Tibial nerve (tissue), 4 donors: ENCODE measurements around the gene VILL. TPM values are rescaled to one million over a fixed set of nuclear protein-coding genes. Genes with fewer than 3 reads are reported as not detected.
"Not testable (repeated sequence)": the region's sequence is repeated elsewhere in the genome, so short reads cannot be mapped to it uniquely, and the experiment has no call there.

ENCODE experiments used
- DNase-seq, 2 donors: peaks; one replicate each; pipeline ENCODE4 v3.0.0-alpha.2; 2019; ENCODE audit warnings: low spot score in 2 of 2
- H3K27ac ChIP-seq, 4 donors: fragments of 200-600 bp; sonication (generic) in 3 of 4; one replicate each; pipeline ENCODE4 v1.5.1; 2017 to 2019; ENCODE audit warnings: mild to moderate bottlenecking in 1 of 4
- H3K27me3 ChIP-seq, 2 donors: fragments of 200-600 bp; sonication (generic) in 1 of 2; one replicate each; pipeline versions ENCODE4 v1.5.1 to v1.6.0; 2017 to 2019
- H3K36me3 ChIP-seq, 3 donors: fragments of 200-600 bp; sonication (generic); one replicate each; pipeline ENCODE4 v1.5.1; 2018 to 2019
- H3K4me1 ChIP-seq, 4 donors: fragments of 200-600 bp; sonication (generic) in 3 of 4; one replicate each; pipeline ENCODE4 v1.5.1; 2017 to 2019
- H3K4me3 ChIP-seq, 4 donors: fragments of 200-600 bp; sonication (generic) in 3 of 4; one replicate each; pipeline ENCODE4 v1.5.1; 2017 to 2019; ENCODE audit warnings: mild to moderate bottlenecking in 1 of 4, moderate library complexity in 1 of 4
- H3K9me3 ChIP-seq, 4 donors: fragments of 200-600 bp; sonication (generic) in 3 of 4; one replicate each; pipeline ENCODE4 v1.5.1; 2017 to 2019
- EP300 ChIP-seq, 2 donors: sonication (generic); formaldehyde crosslinking; IDR thresholded peaks; one replicate each; pipeline ENCODE4 v1.6.1; 2017; ENCODE audit warnings: antibody characterized with exemption in 2 of 2, mild to moderate bottlenecking in 1 of 2
- POLR2A ChIP-seq, 2 donors: fragments of 450-650 bp; IDR thresholded peaks; one replicate each; pipeline ENCODE4 v1.6.1; 2017; ENCODE audit warnings: antibody characterized with exemption in 2 of 2, mild to moderate bottlenecking in 2 of 2, moderate library complexity in 2 of 2
- WGBS, 2 donors: methylation state at CpG; one replicate each; pipeline ENCODE4 v1.1.5; 2018; 5-methylcytosine and 5-hydroxymethylcytosine counted together
- total RNA-seq, 4 donors: library from RNA; depleted of rRNA; stranded (reverse); fragments of >200 nt; gene quantifications; one replicate each; pipeline ENCODE4 v1.1.0, GENCODE V29; 2016
- TF ChIP-seq, protein P1 (sequence below), 5 experiments: fragments of 200-600 bp in 3 of 5; fragments of 450-650 bp in 2 of 5; sonication (generic) in 3 of 5; IDR thresholded peaks; one replicate each; pipeline ENCODE4 v1.5.1; 2016 to 2019; ENCODE audit warnings: antibody characterized with exemption in 5 of 5, mild to moderate bottlenecking in 3 of 5, moderate library complexity in 2 of 5

Gene VILL
- total RNA-seq, 4 donors from 2014 or later, result 13.6 to 16.5 (median 15.3) TPM

DNA sequence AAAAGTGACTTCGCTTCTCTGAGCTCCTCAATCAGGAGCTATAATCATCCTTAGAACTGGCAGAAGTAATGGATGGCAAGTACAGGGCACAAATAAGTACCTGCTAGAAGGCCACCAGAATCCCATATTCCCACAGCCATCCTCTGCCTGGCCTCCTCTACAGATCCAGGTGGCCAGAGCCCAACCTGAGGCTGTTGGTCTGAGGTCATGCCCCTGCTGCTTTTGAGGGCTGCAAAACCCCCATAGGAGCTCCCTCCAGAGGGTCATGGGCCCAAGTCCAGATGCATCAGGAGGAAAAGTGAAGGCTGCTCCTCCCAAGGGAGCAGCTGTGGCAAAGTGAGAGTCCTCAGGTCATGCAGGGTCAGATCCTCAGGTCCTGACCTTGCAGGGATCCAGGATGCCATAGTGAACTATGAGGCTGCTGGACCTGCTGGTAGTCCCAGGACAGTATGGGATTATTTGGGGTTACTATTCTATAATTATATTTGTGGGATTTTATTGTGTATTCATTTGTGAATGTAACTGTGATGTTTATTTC is 41.8 kb downstream of the VILL start:
- WGBS, 2 donors, result 100% methylated on average over 1 of the region's 1 CpG

DNA sequence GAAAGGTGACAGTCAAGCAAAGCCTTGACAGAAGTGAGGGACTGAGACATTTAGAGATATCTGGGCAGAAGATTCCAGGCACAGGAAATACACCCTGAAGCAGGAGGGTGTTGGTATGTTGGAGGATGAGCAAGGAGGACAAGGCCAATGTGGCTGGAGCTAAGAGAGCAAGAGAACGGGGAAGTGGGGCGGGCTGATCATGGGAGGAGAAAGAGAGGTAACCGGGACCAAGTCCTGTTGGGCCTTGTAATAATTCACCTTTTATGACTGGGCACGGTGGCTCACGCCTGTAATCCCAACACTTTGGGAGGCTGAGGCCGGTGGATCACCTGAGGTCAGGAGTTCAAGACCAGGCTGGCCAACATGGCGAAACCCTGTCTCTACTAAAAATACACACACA is 43.0 kb downstream of the VILL start:
- not testable (repeated sequence) for H3K36me3 ChIP-seq, DNase-seq
- WGBS, 2 donors, result 84 to 92% methylated on average over 7 of the region's 7 CpGs

More for the DNA sequence above, 41.8 kb downstream of the VILL start:
- H3K27me3 ChIP-seq, result no peaks in the 10 kb centered on the region
- no peaks in the 10 kb centered on the region for H3K9me3 ChIP-seq
- no peak overlapping the region for H3K4me3 ChIP-seq
- H3K36me3 ChIP-seq, result no peaks in the 10 kb centered on the region
- TF ChIP-seq, protein P1, sequence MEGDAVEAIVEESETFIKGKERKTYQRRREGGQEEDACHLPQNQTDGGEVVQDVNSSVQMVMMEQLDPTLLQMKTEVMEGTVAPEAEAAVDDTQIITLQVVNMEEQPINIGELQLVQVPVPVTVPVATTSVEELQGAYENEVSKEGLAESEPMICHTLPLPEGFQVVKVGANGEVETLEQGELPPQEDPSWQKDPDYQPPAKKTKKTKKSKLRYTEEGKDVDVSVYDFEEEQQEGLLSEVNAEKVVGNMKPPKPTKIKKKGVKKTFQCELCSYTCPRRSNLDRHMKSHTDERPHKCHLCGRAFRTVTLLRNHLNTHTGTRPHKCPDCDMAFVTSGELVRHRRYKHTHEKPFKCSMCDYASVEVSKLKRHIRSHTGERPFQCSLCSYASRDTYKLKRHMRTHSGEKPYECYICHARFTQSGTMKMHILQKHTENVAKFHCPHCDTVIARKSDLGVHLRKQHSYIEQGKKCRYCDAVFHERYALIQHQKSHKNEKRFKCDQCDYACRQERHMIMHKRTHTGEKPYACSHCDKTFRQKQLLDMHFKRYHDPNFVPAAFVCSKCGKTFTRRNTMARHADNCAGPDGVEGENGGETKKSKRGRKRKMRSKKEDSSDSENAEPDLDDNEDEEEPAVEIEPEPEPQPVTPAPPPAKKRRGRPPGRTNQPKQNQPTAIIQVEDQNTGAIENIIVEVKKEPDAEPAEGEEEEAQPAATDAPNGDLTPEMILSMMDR (IDR thresholded peaks at IDR 0.05), result no peak
- TF ChIP-seq EP300 (IDR thresholded peaks at IDR 0.05) (no peak), POLR2A (IDR thresholded peaks at IDR 0.05) (no peak)
- peaks cover 0 to 42% (median 16%) of the 10 kb centered on the region in 4 donors for H3K4me1 ChIP-seq
- no peak overlapping the region for H3K27ac ChIP-seq
- DNase-seq, result no peak

DNA sequence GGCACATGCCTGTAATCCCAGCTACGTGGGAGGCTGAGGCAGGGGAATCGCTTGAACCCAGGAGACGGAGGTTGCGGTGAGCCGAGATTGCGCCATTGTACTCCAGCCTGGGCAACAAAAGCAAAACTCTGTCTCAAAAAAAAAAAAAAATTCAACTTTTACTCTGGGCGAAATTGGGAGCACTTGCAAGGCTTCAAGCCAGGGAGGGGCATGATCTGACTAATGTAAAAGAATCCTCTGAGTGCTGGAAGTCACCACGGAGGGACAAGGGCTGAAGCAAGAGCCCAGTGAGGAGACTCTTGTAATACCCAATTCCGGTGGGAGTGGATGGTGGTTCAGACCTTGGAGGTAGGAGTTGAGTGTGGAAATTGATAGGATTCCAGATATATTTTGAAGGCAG is 43.7 kb downstream of the VILL start:
- H3K27ac ChIP-seq, H3K4me3 ChIP-seq, DNase-seq, H3K36me3 ChIP-seq, H3K9me3 ChIP-seq, H3K27me3 ChIP-seq: not testable (repeated sequence)
- peaks cover 0 to 33% (median 11%) of the 10 kb centered on the region in 4 donors for H3K4me1 ChIP-seq
- WGBS, 2 donors, result 87 to 92% methylated on average over 9 of the region's 9 CpGs

More for the DNA sequence above, 43.0 kb downstream of the VILL start:
- not testable (repeated sequence) for H3K27ac ChIP-seq, H3K27me3 ChIP-seq, H3K9me3 ChIP-seq, H3K4me3 ChIP-seq
- H3K4me1 ChIP-seq, result peaks cover 0 to 30% (median 13%) of the 10 kb centered on the region in 4 donors

DNA sequence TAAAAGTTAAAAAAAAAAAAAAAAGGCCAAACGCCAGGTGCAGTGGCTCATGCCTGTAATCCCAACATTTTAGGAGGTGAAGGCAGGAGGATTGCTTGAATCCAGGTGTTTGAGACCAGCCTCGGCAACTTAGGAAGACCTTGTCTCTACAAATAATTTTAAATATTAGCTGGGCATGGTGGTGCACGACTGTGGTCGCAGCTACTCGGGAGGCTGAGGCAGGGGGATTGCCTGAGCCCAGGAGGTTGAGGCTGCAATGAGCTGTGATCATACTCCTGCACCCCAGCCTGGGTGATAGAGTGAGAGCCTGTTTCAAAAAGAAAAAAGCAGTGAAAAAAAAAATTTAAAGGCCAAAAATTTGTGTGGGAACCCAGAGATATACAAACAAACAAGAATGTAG is 45.7 kb downstream of the VILL start:
- Histone ChIP-seq H3K4me1 (peaks cover 0 to 28% (median 6%) of the 10 kb centered on the region in 4 donors), H3K9me3 (no peaks in the 10 kb centered on the region), H3K36me3 (no peaks in the 10 kb centered on the region), H3K27me3 (no peaks in the 10 kb centered on the region), H3K27ac (no peak overlapping the region), H3K4me3 (no peak overlapping the region)
- DNase-seq, result no peak
- 95 to 97% methylated on average over 5 of the region's 5 CpGs for WGBS, 2 donors
- no peak for TF ChIP-seq EP300 (IDR thresholded peaks at IDR 0.05)
- TF ChIP-seq, protein P1 (IDR thresholded peaks at IDR 0.05), result no peak
- TF ChIP-seq POLR2A (IDR thresholded peaks at IDR 0.05), result no peak

DNA sequence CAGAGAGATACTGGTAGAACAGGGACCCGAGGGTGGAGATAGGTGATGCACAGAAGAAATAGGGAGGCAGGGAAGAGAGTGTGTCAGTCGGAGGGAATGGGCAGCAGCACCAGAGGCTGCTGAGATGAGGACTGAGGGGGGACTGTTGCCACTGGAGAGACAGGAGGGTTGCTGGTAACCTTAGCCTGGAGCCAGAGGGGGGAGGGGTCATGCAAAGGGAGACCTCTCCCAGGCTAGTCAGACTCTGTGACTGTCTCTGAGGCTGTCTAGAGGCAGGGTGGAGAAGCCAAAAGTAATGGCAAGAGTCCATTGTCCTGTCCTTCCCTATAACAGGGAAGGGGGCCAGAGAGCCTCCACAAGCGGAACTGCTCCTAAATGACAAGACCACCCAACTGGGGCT is 46.3 kb downstream of the VILL start:
- no peaks in the 10 kb centered on the region for H3K9me3 ChIP-seq
- H3K36me3 ChIP-seq, result no peaks in the 10 kb centered on the region
- H3K27me3 ChIP-seq, result no peaks in the 10 kb centered on the region
- H3K4me3 ChIP-seq, result no peak overlapping the region
- H3K27ac ChIP-seq, result no peak overlapping the region
- peaks cover 0 to 22% (median 6%) of the 10 kb centered on the region in 4 donors for H3K4me1 ChIP-seq
- TF ChIP-seq EP300 (IDR thresholded peaks at IDR 0.05) (no peak), POLR2A (IDR thresholded peaks at IDR 0.05) (no peak)
- 77 to 79% methylated on average over 3 of the region's 3 CpGs for WGBS, 2 donors
- DNase-seq, result no peak

DNA sequence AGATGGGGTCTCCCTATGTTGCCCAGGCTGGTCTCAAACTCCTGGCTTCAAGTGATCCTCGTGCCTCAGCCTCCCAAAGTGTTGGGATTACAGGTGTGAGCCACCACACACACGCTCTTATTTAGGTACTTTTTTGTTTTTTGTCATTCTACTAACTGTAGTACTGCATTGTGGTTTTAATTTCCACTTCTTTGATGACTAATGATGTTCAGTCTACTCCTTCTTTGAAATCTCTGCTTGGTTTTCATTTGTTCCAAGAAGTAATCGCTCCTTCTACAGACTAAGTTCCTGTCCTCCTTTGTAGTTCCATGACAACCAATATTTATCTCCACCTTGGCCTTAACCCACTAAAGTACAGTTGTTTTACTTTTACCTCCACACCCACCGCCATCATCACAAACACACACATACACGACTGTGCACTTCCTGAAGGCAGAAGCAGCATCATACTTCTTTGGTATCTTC is 47.9 kb downstream of the VILL start:
- TF ChIP-seq EP300 (IDR thresholded peaks at IDR 0.05) (no peak), POLR2A (IDR thresholded peaks at IDR 0.05) (no peak)
- TF ChIP-seq, protein P1 (IDR thresholded peaks at IDR 0.05), result no peak
- H3K9me3 ChIP-seq, result no peaks in the 10 kb centered on the region
- 89 to 90% methylated on average over 5 of the region's 5 CpGs for WGBS, 2 donors
- H3K36me3 ChIP-seq, result no peaks in the 10 kb centered on the region
- peak overlapping the region in 2 of 4 donors; percentile 21 to 37 for H3K27ac ChIP-seq
- DNase-seq, result no peak
- peaks cover 0 to 20% (median 6%) of the 10 kb centered on the region in 4 donors for H3K4me1 ChIP-seq
- no peaks in the 10 kb centered on the region for H3K27me3 ChIP-seq
- no peak overlapping the region for H3K4me3 ChIP-seq
